Thyroid gland (tissue), 4 donors: ENCODE data around the gene SGSH.

Experiments used
- POLR2A ChIP-seq, 2 donors: fragments of 450-650 bp; IDR thresholded peaks; one replicate each; pipeline ENCODE4 v1.6.1; 2017; ENCODE audit warnings: antibody characterized with exemption in 2 of 2, mild to moderate bottlenecking in 2 of 2, moderate library complexity in 1 of 2
- TF ChIP-seq, protein P1 (sequence below), 6 experiments: fragments of 200-600 bp in 3 of 6; fragments of 450-650 bp in 3 of 6; sonication (generic) in 3 of 6; IDR thresholded peaks; one replicate each; pipeline ENCODE4 v1.5.1; 2016 to 2019; ENCODE audit warnings: antibody characterized with exemption in 6 of 6, mild to moderate bottlenecking in 2 of 6, inconsistent platforms in 1 of 6, moderate library complexity in 1 of 6

DNA sequence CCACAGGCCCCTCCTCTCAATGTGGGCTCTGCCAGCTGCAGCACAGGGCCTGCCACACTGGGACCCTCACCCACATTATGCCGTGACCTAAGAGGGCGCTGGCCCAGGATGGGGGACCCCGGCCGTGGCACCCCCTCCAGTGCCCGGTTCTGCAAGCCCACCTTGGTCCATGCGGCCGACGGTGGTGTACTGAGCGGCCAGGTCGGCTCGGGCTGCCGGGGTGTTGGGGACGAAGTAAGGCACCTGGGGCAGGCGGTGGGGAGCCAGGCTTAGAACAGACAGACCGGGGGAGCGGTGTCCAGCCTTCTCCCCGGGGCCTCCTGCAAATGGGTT lies 6.5 kb downstream of the SGSH start:
- TF ChIP-seq, protein P1, sequence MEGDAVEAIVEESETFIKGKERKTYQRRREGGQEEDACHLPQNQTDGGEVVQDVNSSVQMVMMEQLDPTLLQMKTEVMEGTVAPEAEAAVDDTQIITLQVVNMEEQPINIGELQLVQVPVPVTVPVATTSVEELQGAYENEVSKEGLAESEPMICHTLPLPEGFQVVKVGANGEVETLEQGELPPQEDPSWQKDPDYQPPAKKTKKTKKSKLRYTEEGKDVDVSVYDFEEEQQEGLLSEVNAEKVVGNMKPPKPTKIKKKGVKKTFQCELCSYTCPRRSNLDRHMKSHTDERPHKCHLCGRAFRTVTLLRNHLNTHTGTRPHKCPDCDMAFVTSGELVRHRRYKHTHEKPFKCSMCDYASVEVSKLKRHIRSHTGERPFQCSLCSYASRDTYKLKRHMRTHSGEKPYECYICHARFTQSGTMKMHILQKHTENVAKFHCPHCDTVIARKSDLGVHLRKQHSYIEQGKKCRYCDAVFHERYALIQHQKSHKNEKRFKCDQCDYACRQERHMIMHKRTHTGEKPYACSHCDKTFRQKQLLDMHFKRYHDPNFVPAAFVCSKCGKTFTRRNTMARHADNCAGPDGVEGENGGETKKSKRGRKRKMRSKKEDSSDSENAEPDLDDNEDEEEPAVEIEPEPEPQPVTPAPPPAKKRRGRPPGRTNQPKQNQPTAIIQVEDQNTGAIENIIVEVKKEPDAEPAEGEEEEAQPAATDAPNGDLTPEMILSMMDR (IDR thresholded peaks at IDR 0.05) = no peak
- no peak for TF ChIP-seq POLR2A (IDR thresholded peaks at IDR 0.05)
